Forelimb muscle (tissue), 1 donor: Measurements from ENCODE around the gene HSF4. TPM values are rescaled to one million over a fixed set of nuclear protein-coding genes. Genes with fewer than 3 reads are reported as not detected.

Experiments
- polyA plus RNA-seq: library from polyadenylated mRNA; unstranded; fragments of 120-200 nt; gene quantifications from one replicate; pipeline ENCODE4 v1.2.1, GENCODE V29; 2013; ENCODE audit not compliant: insufficient read length

HSF4 gene
- polyA plus RNA-seq, 1 donor: 3.5 TPM

Other genes with a start within 250 kb of the HSF4 start
- not detected for gene CDH16, start 245.9 kb upstream of the HSF4 start, polyA plus RNA-seq
- gene RRAD, start 239.2 kb upstream of the HSF4 start, polyA plus RNA-seq: 4.9 TPM
- gene CIAO2B, start 230.3 kb upstream of the HSF4 start, polyA plus RNA-seq: 89.6 TPM
- 26.3 TPM for gene CES2, start 229.2 kb upstream of the HSF4 start, polyA plus RNA-seq
- 0.40 TPM for gene CES3, start 203.5 kb upstream of the HSF4 start, polyA plus RNA-seq
- gene CES4A, start 176.2 kb upstream of the HSF4 start, polyA plus RNA-seq: 3.4 TPM
- 42.5 TPM for gene CBFB, start 135.6 kb upstream of the HSF4 start, polyA plus RNA-seq
- gene PHAF1, start 54.8 kb upstream of the HSF4 start, polyA plus RNA-seq: 18.4 TPM
- 9.7 TPM for gene B3GNT9, start 13.7 kb upstream of the HSF4 start, polyA plus RNA-seq
- 4.4 TPM for gene TRADD, start 4.8 kb upstream of the HSF4 start, polyA plus RNA-seq
- gene FBXL8, start 4.8 kb upstream of the HSF4 start, polyA plus RNA-seq: 3.6 TPM
- gene NOL3, start 5.8 kb downstream of the HSF4 start, polyA plus RNA-seq: 34.4 TPM
- gene MATCAP1, start 19.2 kb downstream of the HSF4 start, polyA plus RNA-seq: 18.8 TPM
- 12.9 TPM for gene EXOC3L1, start 25.4 kb downstream of the HSF4 start, polyA plus RNA-seq
- 40.5 TPM for gene E2F4, start 27.4 kb downstream of the HSF4 start, polyA plus RNA-seq
- gene ELMO3, start 34.4 kb downstream of the HSF4 start, polyA plus RNA-seq: 1.1 TPM
- gene TMEM208, start 62.4 kb downstream of the HSF4 start, polyA plus RNA-seq: 18.6 TPM
- 24.6 TPM for gene FHOD1, start 82.7 kb downstream of the HSF4 start, polyA plus RNA-seq
- 1.2 TPM for gene SLC9A5, start 84.2 kb downstream of the HSF4 start, polyA plus RNA-seq
- 9.9 TPM for gene PLEKHG4, start 114.8 kb downstream of the HSF4 start, polyA plus RNA-seq
- 0.32 TPM for gene KCTD19, start 162.0 kb downstream of the HSF4 start, polyA plus RNA-seq
- 0.47 TPM for gene LRRC36, start 162.1 kb downstream of the HSF4 start, polyA plus RNA-seq
- gene TPPP3, start 228.8 kb downstream of the HSF4 start, polyA plus RNA-seq: 497 TPM